WTC11 (cell line): ENCODE results near the gene PPP3CB.

Source experiments
- ESRRA ChIP-seq: sonication (generic); formaldehyde crosslinking; IDR thresholded peaks from 2 replicates; pipeline ENCODE4 v1.8.1; 2022; ENCODE audit warnings: mild to moderate bottlenecking, missing genetic modification reagents, borderline replicate concordance
- FOXP1 ChIP-seq: sonication (generic); formaldehyde crosslinking; IDR thresholded peaks from 2 replicates; pipeline ENCODE4 v1.8.0; 2022; ENCODE audit warnings: missing genetic modification reagents, mild to moderate bottlenecking, moderate library complexity, borderline replicate concordance
- GABPB1 ChIP-seq: sonication (generic); formaldehyde crosslinking; IDR thresholded peaks from 2 replicates; pipeline ENCODE4 v1.8.1; 2023; ENCODE audit warnings: mild to moderate bottlenecking, missing genetic modification reagents
- NFE2L1 ChIP-seq: sonication (generic); formaldehyde crosslinking; IDR thresholded peaks from 2 replicates; pipeline ENCODE4 v1.8.1; 2023; ENCODE audit warnings: missing genetic modification reagents
- NR2C2 ChIP-seq: sonication (generic); formaldehyde crosslinking; IDR thresholded peaks from 2 replicates; pipeline ENCODE4 v1.8.0; 2022; ENCODE audit warnings: mild to moderate bottlenecking, missing genetic modification reagents
- NR3C1 ChIP-seq: sonication (generic); formaldehyde crosslinking; conservative IDR thresholded peaks from 2 replicates; pipeline ENCODE4 v1.8.1; 2023; ENCODE audit warnings: low read depth, mild to moderate bottlenecking, missing genetic modification reagents
- TP53 ChIP-seq: sonication (generic); formaldehyde crosslinking; IDR thresholded peaks from 2 replicates; pipeline ENCODE4 v1.8.1; 2023; ENCODE audit warnings: mild to moderate bottlenecking, missing genetic modification reagents
- ZBTB21 ChIP-seq: sonication (generic); formaldehyde crosslinking; IDR thresholded peaks from 2 replicates; pipeline ENCODE4 v1.8.1; 2023; ENCODE audit warnings: mild to moderate bottlenecking, missing genetic modification reagents, borderline replicate concordance
- ZNF138 ChIP-seq: sonication (generic); formaldehyde crosslinking; conservative IDR thresholded peaks from 2 replicates; pipeline ENCODE4 v1.8.1; 2022; ENCODE audit warnings: mild to moderate bottlenecking, moderate library complexity, missing genetic modification reagents
- TF ChIP-seq, protein P1 (sequence below): fragments of 200-600 bp; IDR thresholded peaks from 2 replicates; pipeline ENCODE4 v1.8.0; 2022; ENCODE audit warnings: antibody characterized with exemption

DNA sequence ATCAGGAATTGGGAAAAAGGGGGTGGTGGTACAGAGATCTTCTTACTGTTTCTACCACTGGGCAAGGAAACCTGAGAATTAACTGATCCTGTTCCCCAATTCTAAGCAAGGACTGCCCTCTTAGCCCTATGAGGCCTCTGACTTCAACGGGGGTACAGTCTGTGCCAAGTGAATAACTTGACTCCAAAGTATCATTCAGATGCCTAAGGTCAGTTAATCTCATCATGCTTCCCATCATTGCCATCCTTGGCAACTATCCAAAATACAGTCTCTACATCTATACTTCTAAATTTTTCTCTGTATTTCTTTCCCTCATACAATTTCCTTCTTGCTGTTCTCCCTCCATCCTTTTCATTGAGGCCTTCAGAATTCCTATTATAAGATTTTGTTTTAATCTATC is 10.5 kb downstream of the PPP3CB start:
- TF ChIP-seq, protein P1, sequence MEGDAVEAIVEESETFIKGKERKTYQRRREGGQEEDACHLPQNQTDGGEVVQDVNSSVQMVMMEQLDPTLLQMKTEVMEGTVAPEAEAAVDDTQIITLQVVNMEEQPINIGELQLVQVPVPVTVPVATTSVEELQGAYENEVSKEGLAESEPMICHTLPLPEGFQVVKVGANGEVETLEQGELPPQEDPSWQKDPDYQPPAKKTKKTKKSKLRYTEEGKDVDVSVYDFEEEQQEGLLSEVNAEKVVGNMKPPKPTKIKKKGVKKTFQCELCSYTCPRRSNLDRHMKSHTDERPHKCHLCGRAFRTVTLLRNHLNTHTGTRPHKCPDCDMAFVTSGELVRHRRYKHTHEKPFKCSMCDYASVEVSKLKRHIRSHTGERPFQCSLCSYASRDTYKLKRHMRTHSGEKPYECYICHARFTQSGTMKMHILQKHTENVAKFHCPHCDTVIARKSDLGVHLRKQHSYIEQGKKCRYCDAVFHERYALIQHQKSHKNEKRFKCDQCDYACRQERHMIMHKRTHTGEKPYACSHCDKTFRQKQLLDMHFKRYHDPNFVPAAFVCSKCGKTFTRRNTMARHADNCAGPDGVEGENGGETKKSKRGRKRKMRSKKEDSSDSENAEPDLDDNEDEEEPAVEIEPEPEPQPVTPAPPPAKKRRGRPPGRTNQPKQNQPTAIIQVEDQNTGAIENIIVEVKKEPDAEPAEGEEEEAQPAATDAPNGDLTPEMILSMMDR: no peak
- TF ChIP-seq ESRRA (CRISPR knock-in tag) (no peak), NFE2L1 (no peak), FOXP1 (CRISPR knock-in tag) (no peak), NR2C2 (CRISPR knock-in tag) (no peak), GABPB1 (CRISPR knock-in tag) (no peak), TP53 (CRISPR knock-in tag) (no peak), ZNF138 (CRISPR knock-in tag) (no peak), ZBTB21 (CRISPR knock-in tag) (no peak), NR3C1 (CRISPR knock-in tag) (no peak)
